ENCODE results near the gene MAPKAPK3.

- TF ChIP-seq CTCF (conservative IDR thresholded peaks at IDR 0.05; ENCODE audit: low read length), result no peak
- no peak for TF ChIP-seq EZH2phosphoT487 (IDR thresholded peaks at IDR 0.05; ENCODE audit: borderline replicate concordance)
Observed at GRCh38 chr3:50570508-50571279, 46.3 kb upstream of the MAPKAPK3 start.
